Measurements from ENCODE around the gene AGAP5.

AGAP5 gene

GRCh38 chr10:73625004-73625883 is 72.7 kb downstream of the AGAP5 start:
- no peak for DNase-seq
